ENCODE data around the gene DYSF.

The DYSF gene

DNA sequence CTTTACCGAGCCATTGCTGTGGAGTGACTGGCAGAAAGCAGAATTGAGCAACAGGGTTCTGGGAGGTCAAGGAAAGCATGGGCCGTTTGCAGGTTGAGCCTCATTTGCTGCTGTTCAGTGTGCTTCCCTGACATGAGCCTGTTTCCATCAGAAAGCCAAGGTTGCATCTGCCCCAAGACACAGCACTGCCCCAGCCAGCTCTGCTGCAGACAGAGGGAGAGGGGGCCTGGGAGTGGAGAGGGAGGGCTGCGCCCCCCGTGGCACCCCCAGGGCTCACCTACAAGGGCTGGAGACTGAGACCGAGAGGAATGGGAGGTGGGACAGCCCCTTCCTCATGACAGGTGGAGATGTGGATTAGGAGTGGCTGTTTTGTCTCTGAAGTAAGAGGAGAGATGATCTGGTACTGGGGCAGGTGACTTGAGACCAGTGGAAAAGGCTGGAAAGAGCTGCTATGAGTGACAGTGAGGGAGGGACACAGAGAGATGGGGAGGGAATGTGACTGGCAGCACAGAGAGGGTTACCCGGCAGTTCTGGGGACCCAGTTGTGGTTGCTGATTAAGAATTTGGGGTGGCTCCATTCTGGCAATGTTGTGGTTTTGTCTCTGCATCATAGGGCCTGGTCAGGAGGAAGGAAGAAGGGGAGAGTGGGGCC lies 218.0 kb downstream of the DYSF start:
- Histone ChIP-seq H4K91ac (ENCODE audit: low read depth, low read length, poor library complexity) (no peak overlapping the region), H2BK5ac (ENCODE audit: low read length) (no peak overlapping the region), H3K4ac (ENCODE audit: low read length) (no peak overlapping the region), H3K4me1 (ENCODE audit: control insufficient read depth in 2 of 2, insufficient read depth in 1 of 2, low read depth in 1 of 2, low read length in 2 of 2) (peaks cover 0 to 3% of the 10 kb centered on the region in 2 donors), H3K27me3 (ENCODE audit: control insufficient read depth in 3 of 3, insufficient read depth in 3 of 3, low read depth in 1 of 3, low read length in 3 of 3) (peaks cover 0 to 4% (median 0%) of the 10 kb centered on the region in 3 experiments), H2AFZ (ENCODE audit: low read length) (no peak overlapping the region), H2BK15ac (ENCODE audit: low read length) (no peak overlapping the region), H3K4me3 (ENCODE audit: low read length in 2 of 2) (no peak overlapping the region), H3K36me3 (replicated peaks in 1 of 2; ENCODE audit: control insufficient read depth in 2 of 2, insufficient read depth in 2 of 2, low read length in 2 of 2) (no peaks in the 10 kb centered on the region), H3K23ac (ENCODE audit: low read depth, low read length, poor library complexity) (no peak overlapping the region), H3K4me2 (ENCODE audit: insufficient read depth, low read length, poor library complexity, severe bottlenecking) (no peak overlapping the region), H3K18ac (ENCODE audit: low read length) (no peak overlapping the region), H2BK120ac (ENCODE audit: low read depth, low read length) (no peak overlapping the region), H2AK5ac (ENCODE audit: low read depth, low read length) (no peak overlapping the region), H2BK12ac (ENCODE audit: low read length) (no peak overlapping the region), H3K14ac (ENCODE audit: low read length) (no peak overlapping the region), H4K8ac (ENCODE audit: low read depth, low read length) (no peak overlapping the region), H3K27ac (replicated peaks; ENCODE audit: low read length) (no peak overlapping the region), H3K9ac (ENCODE audit: low read depth, low read length, poor library complexity) (no peak overlapping the region), H3K9me3 (replicated peaks in 1 of 2; ENCODE audit: control insufficient read depth in 2 of 2, insufficient read depth in 1 of 2, low read depth in 1 of 2, low read length in 2 of 2) (no peaks in the 10 kb centered on the region), H3K79me1 (ENCODE audit: low read depth, low read length) (no peaks in the 10 kb centered on the region)
- no peak for DNase-seq (ENCODE audit: low spot score)
- WGBS, 2 donors (ENCODE audit: extremely low coverage in 2 of 2, insufficient read length in 2 of 2, insufficient replicate concordance in 1 of 2) = no CpG with 5 or more reads among the region's 6 CpGs

DNA sequence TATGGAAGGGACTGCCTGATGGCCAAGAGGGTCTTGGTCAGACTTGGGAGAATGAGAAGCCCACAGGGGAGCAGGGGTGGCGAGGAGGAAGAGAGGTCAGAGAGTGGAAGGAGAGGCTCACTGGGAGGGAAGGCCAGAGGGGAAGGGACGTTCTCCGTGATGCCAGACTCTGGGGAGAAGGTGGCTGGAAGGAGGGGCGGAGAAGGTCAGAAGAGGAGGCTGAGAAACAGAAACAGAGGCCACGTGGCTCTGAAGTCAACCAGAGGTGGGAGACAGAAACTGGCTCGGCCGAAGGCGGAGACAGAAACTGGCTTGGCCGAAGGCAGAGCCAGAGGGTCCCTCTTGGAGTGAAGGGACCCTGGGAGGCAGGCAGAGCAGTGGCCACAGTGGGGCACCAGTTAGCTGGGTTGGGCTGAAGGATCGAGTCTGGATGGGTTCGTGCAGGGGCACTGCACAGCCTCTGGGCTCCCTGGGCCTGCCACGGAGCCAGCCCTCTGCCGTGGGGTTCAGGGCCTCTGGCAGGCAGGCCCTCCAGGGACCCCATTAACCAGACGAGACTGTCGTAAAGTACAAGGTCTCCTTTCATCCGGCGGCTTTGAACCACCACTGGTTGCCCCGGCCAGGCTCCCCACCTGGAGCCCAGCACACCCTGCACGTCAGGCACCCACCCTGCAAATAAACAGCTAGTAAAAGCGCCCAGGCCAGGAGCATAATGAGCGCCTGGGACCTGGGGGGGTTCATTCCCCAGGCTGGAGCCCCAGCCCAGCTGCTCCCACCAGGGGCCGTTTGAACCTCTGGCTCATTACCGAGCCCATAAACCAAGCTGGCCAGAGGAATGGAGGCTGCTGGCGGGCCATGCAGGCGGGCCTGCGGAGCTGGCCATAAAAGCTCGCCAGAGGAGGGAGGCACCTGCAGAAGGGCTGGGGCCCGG lies 218.8 kb downstream of the DYSF start:
- H3K23ac ChIP-seq (ENCODE audit: low read depth, low read length, poor library complexity) = no peak overlapping the region
- no peak overlapping the region for H2AK5ac ChIP-seq (ENCODE audit: low read depth, low read length)
- H3K36me3 ChIP-seq (replicated peaks in 1 of 2; ENCODE audit: control insufficient read depth in 2 of 2, insufficient read depth in 2 of 2, low read length in 2 of 2) = no peaks in the 10 kb centered on the region
- no peak overlapping the region for H3K4me3 ChIP-seq (ENCODE audit: low read length in 2 of 2)
- peaks cover 0 to 3% of the 10 kb centered on the region in 2 donors for H3K4me1 ChIP-seq (ENCODE audit: control insufficient read depth in 2 of 2, insufficient read depth in 1 of 2, low read depth in 1 of 2, low read length in 2 of 2)
- H3K4ac ChIP-seq (ENCODE audit: low read length) = no peak overlapping the region
- H2BK12ac ChIP-seq (ENCODE audit: low read length) = no peak overlapping the region
- no peaks in the 10 kb centered on the region for H3K9me3 ChIP-seq (replicated peaks in 1 of 2; ENCODE audit: control insufficient read depth in 2 of 2, insufficient read depth in 1 of 2, low read depth in 1 of 2, low read length in 2 of 2)
- no peak overlapping the region for H2BK120ac ChIP-seq (ENCODE audit: low read depth, low read length)
- peak overlapping the region; percentile 67 for H3K14ac ChIP-seq (ENCODE audit: low read length)
- H4K8ac ChIP-seq (ENCODE audit: low read depth, low read length) = peak overlapping the region; percentile 23
- no CpG with 5 or more reads among the region's 28 CpGs for WGBS, 2 donors (ENCODE audit: extremely low coverage in 2 of 2, insufficient read length in 2 of 2, insufficient replicate concordance in 1 of 2)
- H3K18ac ChIP-seq (ENCODE audit: low read length) = peak overlapping the region; percentile 66
- no peak for DNase-seq (ENCODE audit: low spot score)
- H4K91ac ChIP-seq (ENCODE audit: low read depth, low read length, poor library complexity) = no peak overlapping the region
- no peaks in the 10 kb centered on the region for H3K79me1 ChIP-seq (ENCODE audit: low read depth, low read length)
- H3K27me3 ChIP-seq (ENCODE audit: control insufficient read depth in 3 of 3, insufficient read depth in 3 of 3, low read depth in 1 of 3, low read length in 3 of 3) = peaks cover 0 to 4% (median 0%) of the 10 kb centered on the region in 3 experiments
- H2AFZ ChIP-seq (ENCODE audit: low read length) = no peak overlapping the region
- peak overlapping the region; percentile 12 for H3K9ac ChIP-seq (ENCODE audit: low read depth, low read length, poor library complexity)
- H2BK5ac ChIP-seq (ENCODE audit: low read length) = peak overlapping the region; percentile 91
- no peak overlapping the region for H2BK15ac ChIP-seq (ENCODE audit: low read length)
- no peak overlapping the region for H3K27ac ChIP-seq (replicated peaks; ENCODE audit: low read length)
- H3K4me2 ChIP-seq (ENCODE audit: insufficient read depth, low read length, poor library complexity, severe bottlenecking) = no peak overlapping the region

DNA sequence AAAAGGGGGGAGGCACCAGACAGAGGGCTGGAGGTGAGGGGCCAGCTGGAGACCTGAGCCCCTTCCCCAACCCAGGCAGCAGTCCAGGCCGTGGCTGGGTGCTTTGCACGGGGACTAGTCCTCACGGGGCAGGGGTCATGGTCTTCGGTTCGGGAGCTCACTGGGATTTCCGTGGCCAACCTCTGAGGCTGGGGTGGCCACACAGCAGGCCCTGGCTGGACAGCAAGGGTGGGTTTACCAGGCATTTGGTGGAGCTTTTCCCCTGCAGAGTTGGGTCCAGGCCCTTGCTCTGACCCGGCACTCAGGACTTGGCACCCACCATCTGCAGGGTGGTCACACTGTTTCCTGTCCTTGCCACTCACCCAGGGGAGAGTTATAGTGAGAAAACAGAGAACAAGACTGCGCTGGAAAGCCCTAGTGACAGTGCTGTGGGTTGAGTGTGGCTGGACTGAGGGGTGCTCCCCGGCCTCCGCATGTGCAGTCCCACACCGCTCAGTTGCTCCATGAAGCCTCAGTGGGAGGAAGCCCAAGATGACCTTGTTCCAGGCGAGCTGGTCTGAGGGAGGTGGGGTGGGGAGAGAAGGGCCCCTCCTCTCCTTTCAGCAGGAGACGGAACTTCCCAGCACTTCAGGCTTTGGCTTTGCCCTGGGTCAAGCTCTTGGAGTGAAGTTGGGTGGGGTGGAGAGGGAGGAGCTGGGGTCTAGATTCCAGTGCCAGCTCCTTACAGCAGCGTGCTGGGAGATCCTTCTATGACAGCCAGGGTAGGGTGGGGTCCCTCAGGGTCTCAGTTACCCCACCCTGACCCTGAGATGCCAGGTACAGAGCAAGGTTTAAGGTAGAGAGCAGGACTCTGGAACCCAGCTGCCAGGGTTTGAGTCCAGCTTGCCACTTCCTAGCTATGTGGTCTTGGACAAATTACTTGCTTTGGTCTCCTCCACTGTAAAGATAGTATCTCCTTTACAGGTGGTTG lies 219.8 kb downstream of the DYSF start:
- Histone ChIP-seq H3K36me3 (replicated peaks in 1 of 2; ENCODE audit: control insufficient read depth in 2 of 2, insufficient read depth in 2 of 2, low read length in 2 of 2) (no peaks in the 10 kb centered on the region), H3K4me3 (ENCODE audit: low read length in 2 of 2) (no peak overlapping the region), H4K91ac (ENCODE audit: low read depth, low read length, poor library complexity) (no peak overlapping the region), H2BK120ac (ENCODE audit: low read depth, low read length) (no peak overlapping the region), H3K9ac (ENCODE audit: low read depth, low read length, poor library complexity) (no peak overlapping the region), H3K4me1 (ENCODE audit: control insufficient read depth in 2 of 2, insufficient read depth in 1 of 2, low read depth in 1 of 2, low read length in 2 of 2) (peaks cover 0 to 3% of the 10 kb centered on the region in 2 donors), H3K27me3 (ENCODE audit: control insufficient read depth in 3 of 3, insufficient read depth in 3 of 3, low read depth in 1 of 3, low read length in 3 of 3) (peaks cover 0 to 4% (median 0%) of the 10 kb centered on the region in 3 experiments), H2AFZ (ENCODE audit: low read length) (no peak overlapping the region), H4K8ac (ENCODE audit: low read depth, low read length) (peak overlapping the region; percentile 23), H3K9me3 (replicated peaks in 1 of 2; ENCODE audit: control insufficient read depth in 2 of 2, insufficient read depth in 1 of 2, low read depth in 1 of 2, low read length in 2 of 2) (no peaks in the 10 kb centered on the region), H2BK12ac (ENCODE audit: low read length) (no peak overlapping the region), H3K14ac (ENCODE audit: low read length) (no peak overlapping the region), H2BK5ac (ENCODE audit: low read length) (peak overlapping the region; percentile 91), H3K4me2 (ENCODE audit: insufficient read depth, low read length, poor library complexity, severe bottlenecking) (no peak overlapping the region), H2AK5ac (ENCODE audit: low read depth, low read length) (no peak overlapping the region), H3K27ac (replicated peaks; ENCODE audit: low read length) (no peak overlapping the region), H3K23ac (ENCODE audit: low read depth, low read length, poor library complexity) (no peak overlapping the region), H3K4ac (ENCODE audit: low read length) (no peak overlapping the region), H3K18ac (ENCODE audit: low read length) (peak overlapping the region; percentile 66), H2BK15ac (ENCODE audit: low read length) (no peak overlapping the region), H3K79me1 (ENCODE audit: low read depth, low read length) (no peaks in the 10 kb centered on the region)
- no CpG with 5 or more reads among the region's 14 CpGs for WGBS, 2 donors (ENCODE audit: extremely low coverage in 2 of 2, insufficient read length in 2 of 2, insufficient replicate concordance in 1 of 2)
- DNase-seq (ENCODE audit: low spot score) = no peak
